Loucy (cell line): ENCODE data around the gene PNMA8B.

Experiments used
- EZH2phosphoT487 ChIP-seq: fragments of 200-600 bp; IDR thresholded peaks from 2 replicates; pipeline ENCODE4 v1.6.1; 2018; ENCODE audit warnings: antibody characterized with exemption, mild to moderate bottlenecking, moderate library complexity, borderline replicate concordance
- TF ChIP-seq, protein P1 (sequence below): fragments of 200-600 bp; sonication (generic); conservative IDR thresholded peaks from 2 replicates; pipeline ENCODE4 v1.5.1; 2014; ENCODE audit warnings: mild to moderate bottlenecking, antibody characterized with exemption, low read length

DNA sequence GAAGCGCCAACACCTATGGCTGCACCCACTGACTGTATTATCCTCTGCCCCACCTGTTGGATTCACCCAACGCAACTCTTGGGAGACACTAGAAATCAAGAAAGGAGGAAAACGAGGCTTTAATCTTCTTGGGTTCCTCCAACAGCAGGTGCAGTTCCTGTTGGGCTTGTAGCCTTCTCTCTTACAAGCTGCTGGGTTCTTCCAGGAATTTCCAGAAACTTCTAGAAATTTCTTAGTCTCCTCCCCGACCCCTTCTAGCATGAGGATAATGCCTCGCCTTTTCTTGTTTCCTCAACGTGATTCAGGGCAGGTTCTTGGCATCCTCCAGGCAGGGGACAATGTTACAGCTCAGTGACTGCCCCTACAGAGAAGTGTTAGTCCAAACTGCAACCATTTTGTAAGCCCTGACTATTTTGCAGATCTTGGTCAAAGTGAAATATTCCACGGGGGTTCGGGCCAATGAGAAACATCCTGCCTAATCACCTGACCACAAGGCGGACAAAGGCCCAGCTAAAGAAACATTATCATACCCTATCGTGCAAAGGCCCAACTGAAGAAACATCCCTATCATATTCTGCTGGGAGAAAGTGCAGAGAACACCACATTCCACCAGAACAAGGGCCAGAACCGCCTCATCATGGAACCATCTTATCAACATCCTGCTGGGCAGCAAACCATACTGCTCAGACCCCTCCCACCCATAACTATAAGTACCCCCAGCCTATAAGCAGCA, 23.7 kb downstream of the PNMA8B start:
- TF ChIP-seq, protein P1, sequence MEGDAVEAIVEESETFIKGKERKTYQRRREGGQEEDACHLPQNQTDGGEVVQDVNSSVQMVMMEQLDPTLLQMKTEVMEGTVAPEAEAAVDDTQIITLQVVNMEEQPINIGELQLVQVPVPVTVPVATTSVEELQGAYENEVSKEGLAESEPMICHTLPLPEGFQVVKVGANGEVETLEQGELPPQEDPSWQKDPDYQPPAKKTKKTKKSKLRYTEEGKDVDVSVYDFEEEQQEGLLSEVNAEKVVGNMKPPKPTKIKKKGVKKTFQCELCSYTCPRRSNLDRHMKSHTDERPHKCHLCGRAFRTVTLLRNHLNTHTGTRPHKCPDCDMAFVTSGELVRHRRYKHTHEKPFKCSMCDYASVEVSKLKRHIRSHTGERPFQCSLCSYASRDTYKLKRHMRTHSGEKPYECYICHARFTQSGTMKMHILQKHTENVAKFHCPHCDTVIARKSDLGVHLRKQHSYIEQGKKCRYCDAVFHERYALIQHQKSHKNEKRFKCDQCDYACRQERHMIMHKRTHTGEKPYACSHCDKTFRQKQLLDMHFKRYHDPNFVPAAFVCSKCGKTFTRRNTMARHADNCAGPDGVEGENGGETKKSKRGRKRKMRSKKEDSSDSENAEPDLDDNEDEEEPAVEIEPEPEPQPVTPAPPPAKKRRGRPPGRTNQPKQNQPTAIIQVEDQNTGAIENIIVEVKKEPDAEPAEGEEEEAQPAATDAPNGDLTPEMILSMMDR: no peak
- no peak for TF ChIP-seq EZH2phosphoT487
